Activated CD8-positive, alpha-beta memory T cell treated with anti-CD3 and anti-CD28 coated beads for 4 hours (primary cell): Measurements from ENCODE around the gene LRIT3.

Experiments
- DNase-seq, 2 donors: peaks; one replicate each; pipeline ENCODE4 v3.0.0-alpha.2; 2020; ENCODE audit warnings: low read depth in 2 of 2

The LRIT3 gene

GRCh38 chr4:109847896-109848442, at the start of gene LRIT3:
TSS of gene LRIT3 (plus strand) at chr4:109848107. CDS start at chr4:109848202, 95 bp downstream.
- DNase-seq, result no peak

GRCh38 chr4:109798866-109799265, 49.0 kb upstream of the LRIT3 start:
- DNase-seq, result no peak

GRCh38 chr4:109801099-109801789, 46.7 kb upstream of the LRIT3 start:
- no peak for DNase-seq

GRCh38 chr4:109801895-109802319, 46.0 kb upstream of the LRIT3 start, which contains the start of gene CFI:
TSS of gene CFI (minus strand) at chr4:109801999. CDS start at chr4:109801971, 28 bp downstream.
- DNase-seq, result no peak

GRCh38 chr4:109803924-109804571, 43.9 kb upstream of the LRIT3 start:
- no peak for DNase-seq

GRCh38 chr4:109809655-109810054, 38.3 kb upstream of the LRIT3 start:
- no peak for DNase-seq

- DNase-seq, result no peak
Measured at GRCh38 chr4:109810552-109811387, 37.1 kb upstream of the LRIT3 start.

- DNase-seq, result no peak
Measured at GRCh38 chr4:109811707-109812106, 36.2 kb upstream of the LRIT3 start.

- DNase-seq, result peak; percentile 63 to 79
Measured at GRCh38 chr4:109815151-109816081, 32.5 kb upstream of the LRIT3 start, which contains the start of gene GAR1. TSS of gene GAR1 (plus strand) at chr4:109815762. CDS start at chr4:109816165, 403 bp downstream.

- peak; percentile 14 to 29 for DNase-seq
Measured at GRCh38 chr4:109816082-109816442, 31.8 kb upstream of the LRIT3 start.

- no peak for DNase-seq
Measured at GRCh38 chr4:109816894-109817293, 31.0 kb upstream of the LRIT3 start.

GRCh38 chr4:109818268-109818667, 29.6 kb upstream of the LRIT3 start:
- no peak for DNase-seq

GRCh38 chr4:109820563-109820962, 27.3 kb upstream of the LRIT3 start:
- no peak for DNase-seq

GRCh38 chr4:109821185-109821584, 26.7 kb upstream of the LRIT3 start:
- no peak for DNase-seq

- no peak for DNase-seq
Measured at GRCh38 chr4:109826719-109827118, 21.2 kb upstream of the LRIT3 start.

- DNase-seq, result no peak
Measured at GRCh38 chr4:109827672-109828071, 20.2 kb upstream of the LRIT3 start, which contains the start of gene RRH. TSS of gene RRH (plus strand) at chr4:109827972. CDS start at chr4:109828028, 56 bp downstream.

GRCh38 chr4:109833756-109834155, 14.2 kb upstream of the LRIT3 start:
- DNase-seq, result no peak

GRCh38 chr4:109836985-109837384, 10.9 kb upstream of the LRIT3 start:
- DNase-seq, result no peak

GRCh38 chr4:109846395-109847098, 1.4 kb upstream of the LRIT3 start:
- DNase-seq, result no peak

GRCh38 chr4:109848501-109848900, 594 bp downstream of the LRIT3 start:
- DNase-seq, result no peak
